NCI-H774 (cell line): ENCODE data around the gene MAJIN.
A peak's percentile ranks its signal among the peaks of the same experiment; 100 is the strongest.

Source experiments
- DNase-seq: peaks from one replicate; lab custom pipeline; 2025; lab: John Stamatoyannopoulos, UW

Gene MAJIN

GRCh38 chr11:64911689-64912088, 60.2 kb downstream of the MAJIN start:
- no peak for DNase-seq

GRCh38 chr11:64911142-64911541, 60.8 kb downstream of the MAJIN start:
- DNase-seq = no peak

- DNase-seq = no peak
Measured at GRCh38 chr11:64910451-64911093, 61.3 kb downstream of the MAJIN start.

GRCh38 chr11:64909653-64910343, 62.1 kb downstream of the MAJIN start:
- DNase-seq = no peak

GRCh38 chr11:64908766-64909165, 63.1 kb downstream of the MAJIN start:
- no peak for DNase-seq

- DNase-seq = no peak
Measured at GRCh38 chr11:64906314-64906635, 65.6 kb downstream of the MAJIN start.

GRCh38 chr11:64905516-64906313, 66.2 kb downstream of the MAJIN start:
- DNase-seq = no peak

- no peak for DNase-seq
Measured at GRCh38 chr11:64903291-64903833, 68.5 kb downstream of the MAJIN start.

- DNase-seq = no peak
Measured at GRCh38 chr11:64902102-64902900, 69.6 kb downstream of the MAJIN start.

- DNase-seq = no peak
Measured at GRCh38 chr11:64900774-64901173, 71.1 kb downstream of the MAJIN start.

- no peak for DNase-seq
Measured at GRCh38 chr11:64900263-64900678, 71.6 kb downstream of the MAJIN start.

GRCh38 chr11:64898541-64898940, 73.4 kb downstream of the MAJIN start:
- DNase-seq = no peak

GRCh38 chr11:64898076-64898445, 73.8 kb downstream of the MAJIN start:
- DNase-seq = no peak

- DNase-seq = no peak
Measured at GRCh38 chr11:64897381-64898075, 74.4 kb downstream of the MAJIN start.

GRCh38 chr11:64896448-64897022, 75.4 kb downstream of the MAJIN start:
- no peak for DNase-seq

GRCh38 chr11:64894812-64895452, 77.0 kb downstream of the MAJIN start:
- DNase-seq = no peak

- peak; percentile 45 for DNase-seq
Measured at GRCh38 chr11:64894070-64894811, 77.7 kb downstream of the MAJIN start.

GRCh38 chr11:64893194-64894069, 78.5 kb downstream of the MAJIN start:
- no peak for DNase-seq

- no peak for DNase-seq
Measured at GRCh38 chr11:64892838-64893193, 79.1 kb downstream of the MAJIN start.
